NB4 (cell line): ENCODE data around the gene THBS3.

Experiments
- MAX ChIP-seq: IDR thresholded peaks from 2 replicates; pipeline ENCODE4 v1.6.1; 2011; ENCODE audit warnings: low read depth, low read length
- MYC ChIP-seq: IDR thresholded peaks from 2 replicates; pipeline ENCODE4 v1.6.1; 2011; ENCODE audit warnings: low read depth, low read length
- POLR2A ChIP-seq: IDR thresholded peaks from 2 replicates; pipeline ENCODE4 v1.6.1; 2011; ENCODE audit warnings: mild to moderate bottlenecking; ENCODE audit not compliant: insufficient read length; ENCODE audit errors: extremely low read depth
- TF ChIP-seq, protein P1 (sequence below): IDR thresholded peaks from one replicate; pipeline ENCODE4 v1.5.1; 2012; ENCODE audit warnings: low read depth, low read length

GRCh38 chr1:155185783-155186066, 22.0 kb downstream of the THBS3 start:
- TF ChIP-seq POLR2A: no peak
- TF ChIP-seq, protein P1, sequence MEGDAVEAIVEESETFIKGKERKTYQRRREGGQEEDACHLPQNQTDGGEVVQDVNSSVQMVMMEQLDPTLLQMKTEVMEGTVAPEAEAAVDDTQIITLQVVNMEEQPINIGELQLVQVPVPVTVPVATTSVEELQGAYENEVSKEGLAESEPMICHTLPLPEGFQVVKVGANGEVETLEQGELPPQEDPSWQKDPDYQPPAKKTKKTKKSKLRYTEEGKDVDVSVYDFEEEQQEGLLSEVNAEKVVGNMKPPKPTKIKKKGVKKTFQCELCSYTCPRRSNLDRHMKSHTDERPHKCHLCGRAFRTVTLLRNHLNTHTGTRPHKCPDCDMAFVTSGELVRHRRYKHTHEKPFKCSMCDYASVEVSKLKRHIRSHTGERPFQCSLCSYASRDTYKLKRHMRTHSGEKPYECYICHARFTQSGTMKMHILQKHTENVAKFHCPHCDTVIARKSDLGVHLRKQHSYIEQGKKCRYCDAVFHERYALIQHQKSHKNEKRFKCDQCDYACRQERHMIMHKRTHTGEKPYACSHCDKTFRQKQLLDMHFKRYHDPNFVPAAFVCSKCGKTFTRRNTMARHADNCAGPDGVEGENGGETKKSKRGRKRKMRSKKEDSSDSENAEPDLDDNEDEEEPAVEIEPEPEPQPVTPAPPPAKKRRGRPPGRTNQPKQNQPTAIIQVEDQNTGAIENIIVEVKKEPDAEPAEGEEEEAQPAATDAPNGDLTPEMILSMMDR: no peak
- no peak for TF ChIP-seq MYC
- no peak for TF ChIP-seq MAX
